ENCODE results near the gene LCE3B.
"Not testable (repeated sequence)": the region's sequence is repeated elsewhere in the genome, so short reads cannot be mapped to it uniquely, and the experiment has no call there.

The LCE3B gene, protein sequence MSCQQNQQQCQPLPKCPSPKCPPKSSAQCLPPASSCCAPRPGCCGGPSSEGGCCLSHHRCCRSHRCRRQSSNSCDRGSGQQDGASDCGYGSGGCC

DNA sequence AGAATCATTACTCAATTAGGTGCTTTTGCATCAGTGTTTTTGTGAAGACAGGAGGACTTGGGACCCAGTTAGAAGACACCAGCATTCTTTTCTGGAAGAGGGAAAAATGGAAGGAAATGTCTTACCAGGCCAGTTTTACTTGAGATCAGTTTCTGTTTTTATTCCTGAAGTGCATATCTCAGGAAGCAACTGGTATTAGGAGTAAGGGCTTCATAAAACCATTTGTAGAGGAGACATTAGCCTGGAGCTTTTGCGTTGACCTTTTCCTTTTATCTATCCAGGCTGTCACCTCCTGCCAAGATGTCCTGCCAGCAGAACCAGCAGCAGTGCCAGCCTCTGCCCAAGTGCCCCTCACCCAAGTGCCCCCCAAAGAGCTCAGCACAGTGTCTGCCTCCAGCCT is at the start of gene LCE3B:
Gene LCE3B (plus strand): TSS at position 301 of the 400 bp plus-strand sequence. CDS start 0 bp downstream, at position 301.
- Histone ChIP-seq H3K27ac (no peak within 1 kb of the TSS), H3K4me3 (no peak within 1 kb of the TSS)

DNA sequence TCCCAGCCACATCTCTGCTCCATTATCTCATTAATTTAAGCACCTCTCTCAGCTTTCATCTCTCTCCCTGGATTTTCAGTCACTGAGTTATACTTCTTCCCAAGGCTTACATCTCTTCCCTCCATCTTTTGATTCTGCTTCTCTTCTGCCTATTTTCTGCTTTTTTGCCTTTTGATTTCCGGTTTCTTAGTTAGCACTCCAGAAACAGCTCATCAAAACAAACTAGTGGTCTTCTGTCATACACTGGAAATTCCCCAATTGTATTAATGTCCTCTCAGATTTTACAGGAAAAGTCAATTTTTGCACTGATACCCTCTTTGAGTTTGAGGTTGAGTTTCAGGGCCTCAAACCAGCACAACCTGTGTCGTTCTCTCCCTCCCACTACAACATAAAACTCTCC is 48.5 kb upstream of the LCE3B start:
- H3K4me3 ChIP-seq, result no peak overlapping the region
- no peak overlapping the region for H3K27ac ChIP-seq

DNA sequence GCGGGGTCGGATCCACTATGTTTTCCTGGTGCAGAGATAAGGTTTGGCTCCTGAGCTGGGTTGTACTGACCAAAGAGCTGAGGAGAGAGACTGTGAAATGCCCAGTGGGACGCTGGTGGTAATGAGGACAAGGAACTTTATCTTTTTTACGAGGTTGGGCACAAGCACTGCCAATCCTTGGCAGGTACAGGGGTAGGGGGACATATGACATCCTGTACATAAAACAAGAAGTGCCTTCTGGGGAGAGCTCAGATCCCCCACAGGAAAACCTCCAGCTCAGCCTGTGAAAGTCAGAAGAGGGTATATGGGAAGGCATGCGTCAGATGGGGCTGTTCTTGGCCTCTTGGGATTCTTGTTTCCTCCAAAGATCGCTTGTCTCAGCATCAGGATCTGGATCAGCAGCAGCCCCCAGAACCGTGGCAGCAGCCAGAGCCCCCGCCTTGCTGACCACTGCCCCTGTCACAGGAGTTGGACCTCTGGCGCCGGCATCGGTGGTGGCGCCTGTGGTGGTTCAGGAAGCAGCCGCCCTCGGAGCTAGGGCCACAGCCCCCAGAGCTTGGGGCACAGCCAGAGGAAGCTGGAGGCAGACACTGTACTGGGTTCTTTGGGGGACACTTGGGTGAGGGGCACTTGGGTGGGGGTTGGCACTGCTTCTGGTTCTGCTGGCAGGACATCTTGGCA is 47.9 kb upstream of the LCE3B start:
- H3K27ac ChIP-seq, result no peak overlapping the region

DNA sequence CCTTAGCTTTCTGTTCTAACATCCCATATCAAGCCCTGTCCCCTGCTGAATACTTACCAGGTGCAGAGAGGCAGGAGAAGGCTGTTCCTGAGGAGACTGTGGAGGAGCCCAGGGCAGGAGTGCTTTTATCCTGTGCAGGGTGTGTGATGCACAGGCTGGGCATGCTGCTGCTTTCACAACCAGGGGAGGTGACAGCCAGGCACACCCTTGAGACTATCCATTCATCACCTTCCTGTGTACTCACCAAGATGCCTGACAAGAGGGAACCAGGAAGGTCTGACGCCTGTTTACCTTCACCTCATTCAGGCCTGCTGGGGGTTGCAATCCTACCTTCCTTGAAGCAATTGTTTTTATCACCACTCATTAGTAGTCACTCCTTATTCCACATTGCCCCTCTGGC is 46.9 kb upstream of the LCE3B start, which contains the start of gene LCE3E:
Gene LCE3E (minus strand): TSS at position 100 of the 400 bp plus-strand sequence. CDS start 572 bp downstream, outside the sequence.
- no peak within 1 kb of the TSS for H3K27ac ChIP-seq
- no peak within 1 kb of the TSS for H3K4me3 ChIP-seq

More for the DNA sequence above, 47.9 kb upstream of the LCE3B start:
- no peak overlapping the region for H3K4me3 ChIP-seq

DNA sequence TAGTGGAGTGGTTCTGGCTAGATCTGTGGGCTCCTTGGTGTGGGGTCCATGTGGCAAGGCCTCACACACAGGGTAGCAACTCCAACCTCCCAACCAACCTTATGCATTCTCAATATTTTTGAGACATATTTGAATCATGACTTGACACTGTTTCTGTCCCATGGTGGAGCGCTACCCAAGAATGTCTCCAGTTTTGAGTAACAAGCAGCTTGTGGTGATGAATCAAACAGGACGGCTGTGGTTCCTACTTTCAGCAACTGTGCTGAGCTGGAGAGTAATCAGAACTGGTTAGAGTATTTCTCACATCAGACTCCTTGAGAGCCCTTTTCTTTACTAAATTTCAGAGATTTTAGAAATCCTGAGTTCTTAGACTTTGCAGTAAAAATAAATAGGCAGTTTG is 36.4 kb upstream of the LCE3B start:
- Histone ChIP-seq H3K27ac (no peak overlapping the region), H3K4me3 (no peak overlapping the region)

DNA sequence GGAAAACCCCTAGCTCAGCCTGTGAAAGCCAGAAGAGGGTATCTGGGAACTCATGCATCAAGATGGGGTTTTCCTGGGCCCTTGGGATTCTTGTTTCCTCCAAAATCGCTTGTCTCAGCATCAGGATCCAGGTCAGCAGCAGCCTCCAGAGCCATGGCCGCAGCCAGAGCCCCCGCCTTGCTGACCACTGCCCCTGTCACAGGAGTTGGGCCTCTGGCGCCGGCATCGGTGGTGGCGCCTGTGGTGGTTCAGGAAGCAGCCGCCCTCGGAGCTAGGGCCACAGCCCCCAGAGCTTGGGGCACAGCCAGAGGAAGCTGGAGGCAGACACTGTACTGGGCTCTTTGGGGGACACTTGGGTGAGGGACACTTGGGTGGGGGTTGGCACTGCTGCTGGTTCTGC is 34.1 kb upstream of the LCE3B start:
- not testable (repeated sequence) for H3K4me3 ChIP-seq, H3K27ac ChIP-seq

DNA sequence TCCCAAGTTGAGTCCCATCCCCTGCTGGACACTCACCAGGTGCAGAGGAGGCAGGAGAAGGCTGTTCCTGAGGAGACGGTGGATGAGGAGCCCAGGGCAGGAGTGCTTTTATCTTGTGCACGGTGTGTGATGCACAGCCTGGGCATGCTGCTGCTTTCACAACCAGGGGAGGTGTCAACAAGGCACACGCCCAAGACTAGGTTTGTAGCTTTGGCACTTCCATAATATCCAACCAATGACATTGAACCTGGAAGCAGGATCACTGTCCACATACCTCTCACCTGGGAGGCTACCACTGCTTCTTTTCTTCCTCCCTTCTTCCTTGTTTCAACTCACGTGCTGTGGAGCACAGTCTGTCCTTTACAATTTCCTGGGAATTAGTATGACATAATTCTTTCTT is 33.2 kb upstream of the LCE3B start, which contains the start of gene LCE3D:
Gene LCE3D (minus strand): TSS at position 84 of the 400 bp plus-strand sequence. CDS start 580 bp downstream, outside the sequence.
- Histone ChIP-seq H3K27ac (no peak within 1 kb of the TSS), H3K4me3 (no peak within 1 kb of the TSS)

DNA sequence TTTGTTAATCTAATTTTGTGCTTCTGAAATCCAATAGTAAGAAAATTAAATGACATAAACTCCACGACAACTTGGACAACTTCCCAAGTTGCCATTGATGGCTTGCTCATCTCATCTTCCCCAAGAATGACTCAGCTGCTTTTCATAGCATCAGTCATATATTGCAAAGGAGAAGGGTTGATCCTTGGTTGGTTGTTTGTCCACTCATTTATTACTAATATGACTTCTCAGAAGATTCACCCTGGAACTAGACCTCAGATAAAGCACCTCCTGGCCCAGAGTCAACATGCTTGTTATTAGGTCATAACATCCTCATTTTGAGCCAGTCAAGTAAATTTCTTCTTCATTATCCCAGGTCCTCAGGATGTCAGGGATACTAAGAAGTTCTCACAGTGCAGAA is 31.0 kb upstream of the LCE3B start:
- H3K27ac ChIP-seq, result no peak overlapping the region

DNA sequence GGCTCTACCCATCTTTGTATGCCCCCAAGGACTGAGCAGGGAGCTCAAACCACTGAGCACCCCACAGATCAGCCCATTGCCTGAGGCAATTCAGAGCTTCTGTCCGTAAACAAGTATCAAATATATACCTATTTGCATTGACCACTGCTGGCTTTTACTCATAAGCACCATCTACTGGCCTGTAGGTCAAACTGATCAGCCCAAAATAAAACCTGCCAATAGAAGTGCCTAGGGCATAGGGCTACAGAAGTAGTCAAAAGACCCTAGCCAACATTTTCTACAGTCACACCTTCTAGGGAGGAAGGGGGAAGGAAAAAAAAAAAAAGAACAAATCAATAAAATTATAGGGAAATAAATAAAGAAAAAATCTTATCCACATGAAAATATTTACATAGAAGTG is 28.0 kb upstream of the LCE3B start:
- Histone ChIP-seq H3K27ac (no peak overlapping the region), H3K4me3 (no peak overlapping the region)

More for the DNA sequence above, 31.0 kb upstream of the LCE3B start:
- H3K4me3 ChIP-seq, result no peak overlapping the region

DNA sequence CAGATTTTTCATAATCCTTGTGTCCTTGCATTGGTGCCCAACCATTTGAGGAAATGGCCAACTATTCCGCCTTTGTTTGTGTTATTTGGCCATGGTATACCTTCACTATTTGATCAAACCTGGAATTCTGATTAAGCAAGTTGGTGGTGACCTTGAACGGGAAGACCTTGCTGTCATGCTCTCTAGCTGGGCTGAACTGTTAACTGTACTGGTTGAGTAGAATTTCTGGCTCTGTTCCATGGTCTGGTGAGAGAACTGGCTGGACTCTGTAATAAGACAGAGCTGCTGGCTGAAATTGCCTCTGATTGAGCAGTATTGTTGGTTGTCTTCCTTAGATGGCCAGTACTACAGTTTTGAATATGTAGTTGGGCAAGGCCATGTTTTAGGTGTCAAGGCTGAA is 16.6 kb upstream of the LCE3B start:
- Histone ChIP-seq H3K4me3 (no peak overlapping the region), H3K27ac (no peak overlapping the region)

DNA sequence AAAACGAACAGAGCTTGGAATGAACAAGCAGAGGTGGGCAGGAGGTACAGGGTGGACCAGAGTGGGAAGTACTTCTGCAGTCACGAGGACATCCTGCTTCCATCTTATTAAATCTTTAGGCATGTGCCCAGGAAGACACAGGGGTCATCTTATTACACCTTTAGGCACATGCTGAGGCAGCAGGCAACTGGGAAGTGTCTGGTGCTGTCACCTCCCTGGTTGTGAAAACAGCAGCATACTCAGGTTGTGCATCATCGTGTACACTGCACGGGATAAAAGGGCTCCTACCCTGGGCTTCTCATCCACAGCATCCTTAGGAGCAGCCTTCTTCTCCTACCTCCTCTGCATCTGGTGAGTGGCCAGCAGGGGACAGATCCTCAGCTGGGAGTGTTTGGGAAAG is 13.7 kb upstream of the LCE3B start, which contains the start of gene LCE3C:
Gene LCE3C (plus strand): TSS at position 301 of the 400 bp plus-strand sequence. CDS start 498 bp downstream, outside the sequence.
- no peak within 1 kb of the TSS for H3K4me3 ChIP-seq
- no peak within 1 kb of the TSS for H3K27ac ChIP-seq

DNA sequence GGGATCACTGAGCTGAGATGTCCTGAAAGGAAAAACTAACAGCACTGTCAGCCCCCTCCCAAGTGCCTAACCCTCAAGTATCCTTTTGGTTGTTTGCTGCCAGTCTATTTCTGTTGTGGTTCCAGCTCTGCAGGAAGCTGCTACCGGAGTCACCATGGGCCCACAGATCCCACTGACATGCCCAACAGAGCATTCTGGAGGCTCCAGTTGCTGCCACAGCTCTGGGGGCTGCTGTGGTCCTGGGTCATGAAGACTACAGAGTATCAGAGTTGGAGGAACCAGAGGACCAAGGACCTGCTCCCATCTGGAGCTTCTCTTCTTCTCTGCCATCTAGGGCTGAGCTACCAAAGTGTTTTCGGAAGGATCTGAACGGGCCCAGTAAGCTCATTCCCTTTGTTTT is 8.4 kb downstream of the LCE3B start:
- no peak overlapping the region for H3K4me3 ChIP-seq
- H3K27ac ChIP-seq, result no peak overlapping the region

DNA sequence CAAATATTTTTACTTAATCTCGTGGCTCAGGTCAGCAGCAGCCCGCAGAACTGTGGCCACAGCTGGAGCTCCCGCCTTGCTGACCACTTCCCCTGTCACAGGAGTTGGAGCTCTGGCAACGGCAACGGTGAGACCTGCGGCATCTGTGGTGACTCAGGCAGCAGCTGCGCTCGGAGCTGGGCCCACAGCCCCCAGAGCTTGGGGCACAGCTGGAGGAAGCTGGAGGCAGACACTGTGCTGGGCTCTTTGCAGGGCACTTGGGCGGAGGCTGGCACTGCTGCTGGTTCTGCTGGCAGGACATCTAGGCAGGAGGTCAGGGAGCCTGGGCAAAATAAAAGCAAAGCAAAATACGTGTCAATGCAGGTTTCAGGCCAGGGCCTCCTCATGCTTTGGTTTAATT is 9.2 kb downstream of the LCE3B start, which contains the start of gene LCE3A:
Gene LCE3A (minus strand): TSS at position 301 of the 400 bp plus-strand sequence. CDS start 0 bp downstream, at position 301.
- Histone ChIP-seq H3K27ac (no peak within 1 kb of the TSS), H3K4me3 (no peak within 1 kb of the TSS)

DNA sequence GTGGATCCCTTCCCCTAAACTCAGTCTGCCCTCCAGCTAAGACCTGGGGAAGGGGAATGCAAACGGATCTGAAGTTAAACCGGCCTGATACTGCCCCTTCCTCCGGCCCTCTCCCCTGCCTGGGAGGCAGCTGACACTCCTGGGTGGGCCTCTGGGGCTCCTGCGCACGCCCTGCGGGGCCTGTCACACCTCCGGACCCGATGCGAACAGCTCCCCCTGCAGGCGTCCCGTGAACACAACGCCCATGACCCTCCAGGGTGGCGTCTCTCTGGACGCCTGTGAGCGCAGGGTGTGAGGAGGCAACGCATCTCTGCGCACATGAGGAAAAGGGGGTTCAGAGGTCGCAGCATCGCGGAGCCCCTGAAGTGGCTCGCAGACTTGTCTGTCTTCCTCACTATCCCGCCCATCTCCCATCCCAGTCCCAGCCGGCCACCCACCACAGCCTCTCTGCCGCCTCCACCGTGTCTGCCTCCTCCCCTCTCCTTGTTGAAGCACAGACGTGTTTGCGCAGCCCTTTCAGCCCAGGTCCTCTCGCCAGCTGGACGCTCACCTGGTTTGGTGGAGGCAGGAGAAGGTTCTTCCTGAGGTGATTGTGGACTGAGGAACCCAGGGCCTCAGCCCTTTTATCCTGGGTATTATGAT is 9.7 kb downstream of the LCE3B start:
- H3K27ac ChIP-seq, result no peak overlapping the region
- H3K4me3 ChIP-seq, result no peak overlapping the region

DNA sequence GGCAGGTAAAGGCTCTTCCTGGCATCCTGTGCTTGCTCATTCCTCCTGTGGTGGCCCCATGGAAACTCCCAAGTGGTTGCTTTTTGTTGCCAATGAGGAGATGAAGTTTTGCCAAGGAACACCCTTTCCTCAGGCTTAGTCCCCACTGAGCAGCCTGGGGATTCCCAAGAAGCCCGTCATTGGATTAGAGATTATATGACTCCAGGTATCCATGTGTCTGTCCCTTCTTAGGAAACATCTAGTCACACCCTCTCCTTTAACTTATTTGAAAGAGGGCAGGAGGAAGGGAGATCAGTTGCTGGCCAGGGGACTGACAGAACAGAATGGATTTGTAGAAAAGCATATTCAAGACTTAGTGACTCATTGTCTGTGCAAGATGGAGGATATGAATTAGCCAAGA is 13.1 kb downstream of the LCE3B start:
- Histone ChIP-seq H3K4me3 (no peak overlapping the region), H3K27ac (no peak overlapping the region)

DNA sequence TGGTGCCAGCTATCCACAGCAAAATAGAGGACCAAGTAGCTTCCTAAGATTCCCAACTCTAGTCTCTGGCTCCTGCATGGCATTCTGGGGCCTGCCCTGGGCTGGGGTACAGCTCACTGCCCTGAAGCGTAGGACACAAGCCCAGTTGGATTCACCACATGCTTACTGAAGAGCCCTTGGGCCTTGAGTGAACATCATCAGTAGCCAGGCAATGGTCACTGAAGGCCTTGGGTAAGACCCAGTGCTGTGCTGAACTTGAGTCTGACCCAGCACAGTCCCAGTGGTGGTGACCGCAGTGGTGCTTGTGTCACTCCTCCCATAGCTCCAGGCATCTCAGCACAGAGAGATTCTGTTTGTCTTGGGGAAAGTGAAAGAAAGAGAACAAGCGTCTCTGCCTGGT is 17.0 kb downstream of the LCE3B start:
- Histone ChIP-seq H3K27ac (no peak overlapping the region), H3K4me3 (no peak overlapping the region)

DNA sequence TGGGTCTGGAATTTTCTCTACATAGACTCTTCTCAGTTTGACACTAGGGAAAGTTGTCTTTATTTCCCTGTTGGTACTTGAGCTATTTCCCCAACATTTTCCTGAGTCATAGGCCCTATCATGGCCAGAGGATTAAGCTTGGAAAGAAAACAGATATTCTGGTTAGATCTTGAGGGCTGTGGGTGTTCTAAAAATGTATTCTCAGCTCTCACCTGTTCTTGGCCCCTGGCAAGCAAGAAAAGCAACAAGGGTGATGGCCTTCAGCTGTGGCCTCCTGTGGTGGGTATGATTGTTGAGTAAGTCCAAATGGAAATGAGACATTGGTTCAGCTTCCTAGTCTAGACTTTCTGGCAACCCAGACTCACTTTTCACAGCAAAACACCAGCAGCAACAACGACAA is 26.7 kb downstream of the LCE3B start:
- H3K27ac ChIP-seq, result no peak overlapping the region

DNA sequence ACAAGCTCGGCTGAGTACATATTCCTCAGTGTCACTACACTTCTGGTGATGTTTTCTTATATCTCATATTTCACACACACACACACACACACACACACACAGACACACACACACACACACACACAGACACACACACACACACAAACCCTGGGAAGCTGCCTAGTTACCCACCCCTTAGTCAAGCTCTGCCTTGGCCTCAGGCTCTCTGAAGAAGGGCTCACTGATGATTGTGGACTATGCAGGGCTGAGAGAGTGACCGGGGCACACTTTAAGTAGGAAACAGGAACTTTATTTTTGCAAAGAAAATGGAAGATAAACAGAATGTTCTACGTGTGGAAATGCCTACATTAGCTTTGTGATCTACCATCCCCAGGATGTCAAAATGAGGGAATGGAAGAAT is 30.3 kb downstream of the LCE3B start:
- Histone ChIP-seq H3K4me3 (no peak overlapping the region), H3K27ac (no peak overlapping the region)

More for the DNA sequence above, 26.7 kb downstream of the LCE3B start:
- no peak overlapping the region for H3K4me3 ChIP-seq

DNA sequence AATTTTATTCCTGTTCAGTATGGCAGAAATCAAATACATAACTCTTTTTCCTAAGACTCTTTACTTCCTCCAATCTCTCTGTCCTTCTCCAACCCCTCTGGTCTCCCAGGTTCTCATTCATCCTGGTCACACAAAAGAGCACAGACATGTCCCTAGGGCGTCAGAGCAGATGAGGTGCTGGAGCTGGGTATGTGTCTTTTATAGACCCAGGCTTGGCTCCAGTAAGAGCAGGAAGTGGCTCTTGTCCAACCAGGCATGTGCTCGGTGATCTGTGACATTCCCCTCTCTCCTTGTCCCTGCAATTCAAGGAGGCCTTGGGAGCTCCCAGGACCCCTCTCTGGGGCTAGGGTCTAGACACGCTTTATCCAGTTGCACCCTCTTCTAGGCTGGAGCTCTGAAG is 31.5 kb downstream of the LCE3B start:
- no peak overlapping the region for H3K27ac ChIP-seq
- H3K4me3 ChIP-seq, result no peak overlapping the region

DNA sequence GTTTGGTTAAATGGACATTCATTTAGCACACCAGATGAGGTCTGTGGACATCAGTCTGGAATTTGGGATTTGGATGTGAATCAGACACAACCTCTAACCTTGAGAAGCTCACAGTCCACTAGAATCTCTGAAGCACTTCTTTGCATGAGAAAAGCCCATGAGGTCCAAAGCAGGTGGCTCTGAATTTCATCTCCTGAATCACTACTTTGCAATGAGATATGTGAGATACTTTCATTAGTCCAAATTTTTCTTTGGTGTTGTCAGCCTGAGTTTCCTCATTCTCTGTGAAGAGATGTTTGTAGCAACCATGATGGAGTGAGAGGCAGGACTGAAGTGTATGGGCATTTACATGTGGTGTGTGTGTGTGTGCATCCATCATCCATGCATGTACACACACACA is 33.0 kb downstream of the LCE3B start:
- Histone ChIP-seq H3K27ac (no peak overlapping the region), H3K4me3 (no peak overlapping the region)

DNA sequence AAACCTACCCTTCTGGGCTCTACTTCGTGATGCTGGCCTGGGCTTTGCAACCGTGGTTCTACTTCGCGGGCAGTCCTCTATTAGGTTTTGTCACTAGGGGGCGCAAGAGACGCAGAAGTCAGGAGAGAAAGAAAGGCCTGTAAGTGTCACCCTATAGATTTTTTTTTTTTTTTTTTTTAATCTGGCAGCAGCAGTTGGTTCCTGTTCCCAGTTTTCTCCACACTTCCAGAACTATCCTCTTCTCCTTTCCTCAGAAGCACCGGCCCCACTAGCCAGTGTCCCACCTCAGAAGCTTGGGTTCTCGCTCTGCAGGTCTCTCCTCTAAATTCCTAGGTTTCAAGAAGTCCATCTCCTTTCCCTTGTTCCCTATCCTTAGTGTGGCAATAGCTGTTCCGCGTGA is 40.5 kb downstream of the LCE3B start:
- Histone ChIP-seq H3K4me3 (no peak overlapping the region), H3K27ac (no peak overlapping the region)

Data from skin epidermis (tissue), 12 donors.